Stimulated activated CD4-positive, alpha-beta T cell treated with anti-CD3 and anti-CD28 coated beads, Interleukin-4, amount 100 ng/mL, for 48 hours (primary cell): ENCODE results near the gene PAPPA.

Source experiments
- DNase-seq, 2 donors: peaks; one replicate each; pipeline ENCODE4 v3.0.0-alpha.2; 2020; ENCODE audit warnings: low read depth in 2 of 2

The PAPPA gene

DNA sequence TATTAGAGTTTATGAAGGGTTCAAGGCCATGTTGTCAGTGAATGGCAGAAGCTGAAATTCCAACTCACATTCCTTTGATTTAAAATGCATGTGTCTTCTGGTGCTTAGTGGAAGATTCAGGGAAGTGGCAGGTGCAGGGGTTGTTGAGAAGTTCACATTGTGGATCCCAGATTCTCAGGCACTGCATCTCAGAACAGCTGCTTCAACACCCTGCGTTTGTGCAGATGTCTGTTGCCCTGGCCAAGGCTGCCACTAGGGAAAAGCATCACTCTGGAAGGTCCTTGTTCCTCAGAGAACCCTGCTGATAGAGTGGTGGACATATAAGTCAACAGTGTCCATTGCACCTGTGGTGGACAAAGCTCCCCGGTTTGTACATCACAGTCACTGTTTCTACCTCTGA, 162.7 kb downstream of the PAPPA start:
- DNase-seq, result no peak

DNA sequence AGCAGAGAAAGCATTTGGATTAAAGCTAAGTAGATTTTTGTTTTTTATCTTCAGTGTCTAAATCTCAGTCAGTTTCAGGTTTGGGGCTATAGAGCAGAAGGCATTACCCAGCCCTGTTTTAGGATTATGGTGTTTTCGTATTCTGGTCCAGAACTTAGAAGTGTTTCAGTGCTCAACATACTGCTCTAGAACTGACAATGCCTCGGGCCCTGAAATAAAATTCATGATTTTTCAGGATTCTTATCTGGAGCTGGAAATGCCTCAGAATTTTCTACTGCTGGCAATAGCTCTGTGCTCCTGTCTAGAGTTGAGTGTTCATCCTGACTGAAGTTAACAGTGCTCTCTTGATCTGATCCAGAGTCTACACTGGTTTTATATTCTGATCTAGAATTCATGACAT, 163.9 kb downstream of the PAPPA start:
- DNase-seq, result no peak

DNA sequence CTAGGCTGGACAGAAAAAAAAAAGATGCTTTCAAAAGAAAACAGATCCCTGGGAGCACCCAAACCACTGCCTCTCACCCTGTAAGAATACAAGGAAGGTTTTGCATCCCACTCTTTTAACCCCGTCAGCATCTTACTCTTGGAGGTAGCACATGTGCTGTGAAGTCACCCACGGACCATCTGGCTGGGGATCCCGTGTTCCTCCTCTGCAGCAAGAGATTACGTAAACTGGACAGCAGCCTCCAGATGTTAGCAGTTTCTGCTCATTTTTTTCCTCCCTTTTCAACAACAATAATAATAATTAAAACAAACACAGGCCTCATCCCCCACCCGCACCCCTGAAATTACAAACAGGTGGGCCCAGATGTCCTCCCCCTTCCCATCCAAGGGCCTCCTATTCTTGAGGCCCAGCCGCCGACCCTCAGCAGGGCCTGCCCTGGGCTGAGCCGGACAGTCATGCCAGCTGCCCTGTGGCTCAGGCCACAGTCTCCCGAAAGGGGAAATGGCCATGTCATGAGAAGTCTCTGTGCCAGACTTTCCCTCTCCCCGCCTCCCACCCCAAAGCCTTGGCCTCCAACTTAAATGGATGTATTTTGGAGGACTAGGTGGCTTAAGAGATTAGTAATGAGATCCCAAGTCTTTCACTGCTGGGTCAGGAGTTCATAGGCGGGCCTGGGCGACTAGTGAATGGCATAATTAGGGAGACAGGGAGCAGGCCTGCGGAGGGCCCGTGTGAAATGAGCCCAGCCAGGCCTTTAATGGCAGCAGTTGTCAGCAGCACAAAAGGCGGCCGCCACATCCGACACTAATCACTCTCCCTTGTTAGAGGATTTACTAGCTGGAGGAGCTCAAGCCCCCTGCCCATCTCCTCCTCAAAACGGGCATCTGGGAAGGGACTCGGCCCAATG, 165.1 kb downstream of the PAPPA start:
- no peak for DNase-seq

DNA sequence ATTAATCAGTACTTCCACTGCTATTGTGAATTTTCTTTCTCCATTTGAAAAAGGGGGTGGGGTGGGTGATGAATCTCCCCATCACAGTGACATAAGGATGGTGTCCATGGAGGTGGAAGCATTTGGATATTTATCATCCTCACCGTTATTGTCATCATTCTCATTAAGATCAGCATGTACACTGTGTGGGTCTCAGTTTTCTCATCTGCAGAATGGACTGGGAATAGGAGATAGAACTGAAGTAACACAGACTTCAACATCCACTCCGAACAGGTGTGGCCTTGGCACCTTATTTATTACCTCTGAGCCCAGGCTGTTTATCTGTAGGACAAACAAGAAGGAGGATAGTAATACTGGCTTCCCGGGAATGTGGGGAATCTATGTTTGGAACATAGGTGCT, 165.9 kb downstream of the PAPPA start:
- no peak for DNase-seq

DNA sequence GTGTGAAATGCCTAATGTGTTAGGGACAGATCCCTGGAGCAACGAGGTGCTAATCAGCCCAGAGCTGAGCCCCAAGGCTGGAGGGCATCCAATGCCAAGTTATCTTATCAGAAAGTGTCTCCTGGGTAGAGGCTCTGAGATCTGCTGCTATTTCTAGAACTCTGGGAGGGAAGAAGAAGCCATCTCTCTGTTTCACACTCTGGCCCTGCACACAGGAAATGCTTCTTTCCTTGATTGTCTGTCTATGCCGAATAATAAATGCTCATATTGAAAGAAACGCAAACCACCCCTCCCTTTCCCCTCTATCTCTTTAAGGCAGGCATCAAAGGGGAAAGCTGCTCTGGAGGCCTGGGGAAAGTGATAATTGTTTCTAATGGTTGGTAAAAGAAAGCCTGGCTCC, 166.7 kb downstream of the PAPPA start:
- no peak for DNase-seq

DNA sequence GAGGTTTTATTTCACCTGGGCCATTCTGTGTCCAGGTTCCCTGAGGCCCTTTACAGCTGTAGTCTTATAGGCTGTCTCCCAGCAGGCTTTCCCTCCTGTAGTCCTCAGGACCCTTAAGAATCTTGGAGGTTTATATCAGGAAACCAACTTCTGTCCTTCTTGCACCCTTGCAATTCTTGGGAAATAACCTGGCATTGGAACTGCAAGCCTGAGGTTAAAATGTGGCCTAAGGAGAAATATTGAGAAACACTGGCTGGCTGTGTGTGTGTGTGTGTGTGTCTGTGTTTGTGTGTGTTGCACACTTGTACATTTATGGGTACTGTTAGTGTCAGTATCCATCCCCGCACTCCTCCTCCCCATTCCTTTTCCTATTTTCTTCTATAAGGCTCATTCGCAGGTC, 168.9 kb downstream of the PAPPA start:
- DNase-seq, result no peak

DNA sequence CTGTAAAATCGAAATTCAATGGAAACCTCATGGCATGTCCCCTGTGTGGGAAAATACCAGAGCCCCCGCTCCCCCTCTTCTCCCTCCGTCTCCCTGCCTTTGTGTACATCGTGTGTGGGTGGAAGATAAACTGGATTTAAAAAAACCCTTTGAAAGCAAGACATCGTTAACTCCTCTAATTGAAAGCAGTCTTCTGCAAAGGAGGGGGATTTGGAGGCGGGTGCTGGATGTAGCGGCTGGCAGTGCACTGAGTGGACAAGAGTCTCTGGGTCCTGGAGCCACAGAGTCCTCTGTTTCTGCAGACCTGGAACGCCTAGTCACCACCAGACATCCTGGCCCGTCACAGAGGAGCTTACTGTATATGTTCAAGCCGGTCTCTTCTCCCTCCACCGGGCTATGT, 169.4 kb downstream of the PAPPA start:
- DNase-seq, result no peak

DNA sequence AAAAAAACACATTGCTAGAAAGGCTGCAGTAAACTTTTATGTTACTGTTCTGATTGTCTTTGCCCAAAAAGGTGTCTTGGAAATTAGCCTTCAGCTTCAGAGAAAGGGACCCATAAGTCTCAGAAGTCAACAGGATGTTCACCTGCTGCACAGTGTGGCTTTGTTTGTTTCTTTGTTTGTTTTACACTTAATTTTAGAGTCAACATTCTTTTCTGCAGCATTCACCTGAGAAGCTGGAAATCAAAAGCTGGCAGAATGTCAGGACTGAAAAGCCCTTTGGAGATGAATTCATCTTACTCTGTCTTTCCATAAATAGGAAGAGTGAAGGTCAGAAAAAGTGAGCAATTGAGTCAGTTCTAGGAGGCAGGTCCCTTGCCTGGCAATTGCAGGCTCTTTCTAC, 170.0 kb downstream of the PAPPA start:
- no peak for DNase-seq

DNA sequence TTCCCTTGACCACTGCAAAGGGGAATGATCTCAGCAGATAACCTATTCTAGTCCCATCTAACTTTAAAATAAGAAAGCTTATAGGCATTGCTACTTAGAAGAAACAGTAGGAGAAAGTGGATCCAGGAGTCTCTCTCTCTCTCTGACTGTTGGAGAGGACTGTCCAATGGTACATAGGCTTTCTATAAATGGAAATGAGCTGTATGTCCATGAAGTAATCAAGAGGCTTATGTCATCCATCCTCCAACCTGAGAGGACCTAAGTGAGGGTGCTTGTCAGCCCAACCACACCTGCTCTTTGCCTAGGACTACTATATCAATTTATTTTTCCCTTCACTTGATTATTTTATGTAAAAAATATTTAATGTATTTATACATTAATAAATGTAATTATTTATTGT, 172.3 kb downstream of the PAPPA start:
- DNase-seq, result no peak

DNA sequence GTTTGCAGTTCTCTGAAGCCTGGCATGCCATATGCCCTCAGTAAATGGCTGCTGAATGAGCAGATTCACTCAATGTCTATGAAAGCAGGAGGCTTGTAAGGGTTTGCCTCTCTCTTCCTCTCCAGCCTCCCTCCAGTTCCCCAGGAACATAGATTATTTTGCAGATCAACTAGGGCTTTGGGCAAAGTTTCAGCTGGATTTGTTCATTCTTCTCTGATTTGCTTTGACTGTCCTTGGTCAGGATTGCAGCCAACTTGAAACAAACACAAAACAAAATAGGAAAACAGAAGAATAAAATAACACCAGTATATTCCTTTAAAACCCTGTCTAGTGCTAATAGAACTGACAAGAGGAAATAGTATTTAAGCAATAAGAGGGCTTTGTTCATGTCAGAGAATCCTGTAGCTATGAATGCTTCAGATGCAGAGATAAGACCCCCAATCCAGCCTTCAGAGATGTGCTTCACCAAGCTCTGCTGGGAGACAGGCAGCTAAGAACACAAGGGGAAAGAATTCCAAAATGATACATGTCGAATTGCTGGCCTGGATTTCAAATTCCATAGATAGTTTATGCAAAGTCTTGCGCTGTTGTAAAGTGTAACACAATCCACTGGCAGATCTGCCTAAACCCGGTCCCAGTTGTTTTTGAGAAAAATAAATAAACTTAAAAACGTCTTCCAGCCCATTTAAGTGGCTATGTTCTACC, 174.3 kb downstream of the PAPPA start:
- no peak for DNase-seq

DNA sequence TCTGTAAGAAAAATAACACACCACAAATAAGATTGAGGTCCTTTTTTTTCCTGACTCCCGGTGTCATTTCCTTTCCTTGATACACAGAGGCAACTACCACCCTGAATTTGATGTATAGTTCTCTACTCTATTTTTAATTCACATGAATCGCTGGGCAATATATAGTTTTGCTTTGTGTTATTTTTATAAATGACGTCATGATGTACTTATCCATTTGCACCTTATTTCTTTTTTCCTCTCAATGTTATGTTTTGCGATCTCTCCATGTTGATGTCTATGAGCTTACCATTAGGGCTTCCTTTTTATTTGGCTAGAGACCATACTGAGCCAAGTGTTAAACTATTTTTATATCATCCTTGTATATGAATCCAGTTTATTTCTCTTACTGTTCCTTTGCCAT, 175.9 kb downstream of the PAPPA start:
- DNase-seq, result no peak

DNA sequence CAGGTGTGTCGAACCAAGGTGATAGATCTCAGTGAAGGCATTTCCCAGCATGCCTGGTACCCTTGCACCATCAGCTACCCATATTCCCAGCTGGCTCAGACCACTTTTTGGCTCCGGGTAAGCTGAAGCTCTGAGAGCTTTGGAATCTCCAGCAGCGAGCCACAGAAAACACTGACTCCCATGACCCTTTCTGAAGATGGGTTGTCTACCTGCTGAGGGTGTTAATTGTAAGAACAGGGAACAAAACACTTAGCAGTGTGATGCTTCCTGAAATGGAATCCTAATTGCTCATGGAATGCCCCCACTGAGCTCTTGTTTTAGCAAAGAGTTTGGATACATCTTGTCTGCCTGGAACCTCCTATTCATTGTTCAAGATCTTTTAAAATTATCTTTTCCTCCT, 177.7 kb downstream of the PAPPA start:
- DNase-seq, result no peak

DNA sequence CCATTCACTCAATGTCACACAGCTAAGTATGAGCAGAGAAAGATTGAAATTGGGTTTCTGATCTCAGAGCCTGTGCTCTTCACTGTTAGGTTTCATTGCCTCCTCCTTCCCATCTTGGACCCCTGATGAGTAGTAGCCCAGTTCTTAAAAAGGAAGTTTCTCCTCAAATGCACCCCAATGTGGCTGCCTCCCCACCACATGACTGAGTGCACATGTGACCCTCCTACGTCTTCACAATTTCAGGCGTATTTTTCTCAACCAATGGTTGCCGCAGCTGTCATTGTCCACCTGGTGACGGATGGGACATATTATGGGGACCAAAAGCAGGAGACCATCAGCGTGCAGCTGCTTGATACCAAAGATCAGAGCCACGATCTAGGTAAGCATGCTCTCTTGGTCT, 178.5 kb downstream of the PAPPA start:
- DNase-seq, result no peak

DNA sequence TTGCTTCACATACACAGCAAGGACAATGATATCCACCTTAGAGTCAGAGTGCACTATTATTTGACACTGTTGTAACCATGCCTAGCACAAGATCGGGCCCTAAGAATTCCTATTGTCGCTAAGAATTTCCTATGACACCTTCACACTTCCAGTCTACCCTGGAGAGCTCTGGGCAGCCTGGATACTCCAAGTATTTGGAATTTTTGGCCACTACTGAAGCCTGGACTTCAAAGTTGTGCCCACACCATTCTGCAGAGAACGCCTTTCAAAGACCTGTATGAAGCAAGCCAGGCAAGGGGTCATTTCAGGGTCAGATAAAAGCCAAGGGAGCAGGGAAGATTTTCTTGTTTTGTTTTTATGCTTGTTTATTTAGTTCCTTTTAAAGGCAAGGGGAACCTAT, 179.7 kb downstream of the PAPPA start:
- no peak for DNase-seq

DNA sequence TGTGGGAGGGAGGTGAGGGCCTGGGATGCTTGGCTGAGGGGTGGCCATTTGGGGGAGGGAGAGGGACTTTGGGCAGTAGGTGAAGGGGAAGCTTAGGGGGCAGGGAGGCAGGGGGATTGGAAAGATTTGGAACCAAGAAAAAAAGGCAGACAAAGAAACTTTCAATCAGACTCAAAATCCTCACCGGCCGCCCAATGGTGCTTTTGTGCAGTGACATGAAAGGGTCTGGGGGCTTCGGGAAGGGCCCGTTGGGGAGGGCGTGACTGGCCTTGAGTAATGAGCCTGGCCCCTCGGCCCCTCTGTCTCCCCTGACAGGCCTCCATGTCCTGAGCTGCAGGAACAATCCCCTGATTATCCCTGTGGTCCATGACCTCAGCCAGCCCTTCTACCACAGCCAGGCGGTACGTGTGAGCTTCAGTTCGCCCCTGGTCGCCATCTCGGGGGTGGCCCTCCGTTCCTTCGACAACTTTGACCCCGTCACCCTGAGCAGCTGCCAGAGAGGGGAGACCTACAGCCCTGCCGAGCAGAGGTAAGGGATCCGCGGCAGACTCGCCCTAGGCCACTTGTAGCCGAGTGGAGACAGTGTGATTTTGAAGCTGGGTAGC, 181.1 kb downstream of the PAPPA start:
- DNase-seq, result no peak

DNA sequence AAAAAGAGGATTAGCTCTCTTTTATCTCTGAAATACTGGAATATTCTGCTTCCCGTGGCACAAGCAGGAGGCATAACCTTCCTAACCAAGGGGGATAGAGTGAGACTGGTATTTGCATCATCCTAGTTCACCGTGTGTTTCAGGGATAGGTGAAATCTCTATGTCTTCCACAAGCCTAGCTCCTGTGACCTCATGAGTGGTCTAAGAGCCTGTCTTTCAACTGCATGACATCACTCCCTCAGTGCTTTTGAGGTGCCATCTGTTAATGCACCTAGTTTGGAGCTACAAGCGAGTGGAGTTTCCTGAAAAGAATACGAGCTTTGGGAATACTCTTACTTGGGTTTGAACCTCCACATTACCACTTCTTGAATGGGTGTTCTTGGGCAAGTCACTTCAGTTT, 181.8 kb downstream of the PAPPA start:
- DNase-seq, result no peak

DNA sequence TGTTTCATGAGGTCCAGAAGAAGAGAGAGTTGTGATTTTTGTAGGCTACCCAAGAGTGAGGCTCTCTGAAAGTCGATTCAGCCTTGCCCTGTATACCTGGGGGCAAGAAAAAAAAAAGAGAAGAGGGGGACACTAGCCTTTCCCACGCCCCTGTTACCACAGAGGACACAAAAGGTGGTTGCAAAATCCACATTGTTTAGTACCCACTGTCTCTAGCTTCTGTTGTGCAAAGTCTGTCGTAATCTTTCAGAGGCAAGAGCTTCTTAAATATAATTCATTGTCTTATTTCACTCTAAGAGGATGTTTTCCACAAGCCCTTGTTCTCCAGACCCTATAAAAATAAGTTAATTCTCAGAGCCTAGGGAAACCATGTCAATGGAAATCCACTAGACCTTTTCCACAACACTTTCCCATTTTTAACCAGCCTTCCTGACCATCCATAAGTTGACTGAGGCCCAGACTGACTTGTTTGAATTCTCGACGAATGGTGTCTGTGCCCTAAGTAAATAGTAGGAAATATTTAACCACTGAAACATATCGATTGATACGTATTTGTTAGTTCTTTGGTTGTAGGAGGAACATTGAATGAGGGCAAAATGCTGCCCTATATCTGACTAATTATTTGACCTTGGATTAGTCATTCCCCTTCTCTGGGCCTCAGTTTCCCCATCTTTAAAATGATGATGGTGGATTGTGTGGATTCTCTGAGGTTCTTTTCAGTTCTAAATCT, 182.7 kb downstream of the PAPPA start:
- no peak for DNase-seq

DNA sequence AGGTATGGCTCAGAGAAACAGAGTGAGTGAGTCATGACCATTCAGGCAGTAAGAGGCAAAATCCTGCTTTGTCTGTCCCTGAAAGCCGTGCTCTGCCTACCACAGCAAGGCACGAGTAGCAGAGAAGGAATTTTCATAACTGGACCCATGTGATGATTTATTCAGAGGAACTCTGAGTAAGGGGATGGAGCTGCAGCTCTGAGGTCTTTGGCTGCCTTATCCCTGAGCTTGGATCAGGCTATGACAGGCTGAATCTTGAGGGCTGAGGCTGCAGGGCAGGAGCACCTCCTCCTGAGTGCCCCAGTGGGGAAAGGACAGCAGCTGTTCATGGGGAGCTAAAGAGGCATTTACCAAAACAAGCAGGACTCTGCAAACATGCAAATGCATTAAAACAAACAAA, 183.4 kb downstream of the PAPPA start:
- DNase-seq, result no peak

DNA sequence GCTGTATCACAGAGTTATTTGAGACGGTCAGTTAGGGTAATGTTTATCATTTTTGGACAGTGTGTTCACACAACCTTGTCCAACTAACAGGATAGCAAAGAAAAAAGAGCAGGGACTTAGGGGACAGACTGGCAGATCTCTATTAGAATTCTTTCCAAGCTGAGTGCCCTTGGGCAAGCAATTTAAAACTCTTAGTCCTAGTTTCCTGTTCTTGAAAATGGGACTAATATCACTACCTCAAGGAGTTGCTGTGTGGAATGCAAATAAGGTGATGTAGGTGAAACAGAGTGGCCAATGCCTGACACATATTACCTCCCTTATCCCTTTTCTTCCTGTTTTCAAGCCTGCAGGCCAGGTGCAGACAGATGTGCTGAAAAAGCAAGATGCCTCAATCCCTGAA, 186.7 kb downstream of the PAPPA start:
- DNase-seq, result no peak

DNA sequence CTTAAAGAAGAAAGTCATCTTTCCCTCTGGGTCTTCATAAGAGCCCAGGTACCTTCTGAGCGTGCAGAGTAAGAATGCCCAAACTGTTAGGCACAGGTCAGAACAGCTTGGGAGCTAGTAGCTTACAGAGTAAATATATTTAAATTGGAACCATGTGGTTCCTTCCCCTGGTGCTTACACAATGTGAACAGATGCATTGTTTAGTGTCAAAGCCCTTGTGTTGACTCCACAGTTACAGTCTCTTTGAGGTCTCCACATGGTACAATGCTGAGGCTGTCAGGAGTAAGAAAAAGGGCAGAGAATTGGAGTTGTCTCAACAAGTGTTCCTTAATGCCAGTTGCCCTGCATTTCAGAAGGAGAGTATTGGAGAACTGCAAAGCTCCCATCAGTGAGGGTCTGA, 188.5 kb downstream of the PAPPA start:
- DNase-seq, result no peak

DNA sequence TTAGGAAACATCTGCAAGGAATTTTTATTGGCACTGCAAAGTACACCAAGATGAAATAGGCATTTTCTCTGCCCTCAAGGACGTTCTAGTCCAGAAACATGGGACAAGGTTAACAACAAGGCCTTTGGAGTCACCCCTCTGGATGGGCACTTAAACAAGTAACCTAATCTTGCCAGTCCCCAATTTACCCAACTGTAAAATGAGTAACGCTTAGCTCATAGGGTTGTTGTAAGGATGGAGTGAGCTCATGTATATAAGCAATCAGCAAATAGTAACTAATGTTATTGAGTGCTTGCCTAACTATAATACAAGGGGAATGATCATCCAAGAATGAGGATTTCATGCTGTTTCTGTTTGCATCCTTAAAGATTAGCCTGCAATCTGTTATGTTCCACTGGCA, 189.3 kb downstream of the PAPPA start:
- no peak for DNase-seq

DNA sequence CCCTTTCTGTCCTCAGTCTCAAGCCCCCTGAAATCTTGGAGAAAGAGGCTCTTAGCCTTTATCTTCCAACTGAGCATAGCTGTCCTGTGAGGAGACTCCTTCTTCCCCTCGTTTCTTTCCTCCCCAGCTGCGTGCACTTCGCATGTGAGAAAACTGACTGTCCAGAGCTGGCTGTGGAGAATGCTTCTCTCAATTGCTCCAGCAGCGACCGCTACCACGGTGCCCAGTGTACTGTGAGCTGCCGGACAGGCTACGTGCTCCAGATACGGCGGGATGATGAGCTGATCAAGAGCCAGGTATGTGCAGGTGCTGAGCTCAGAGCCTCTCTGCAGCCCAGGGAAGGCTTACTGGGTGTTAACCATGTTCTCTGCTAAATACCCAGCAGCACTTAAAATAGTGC, 190.8 kb downstream of the PAPPA start:
- no peak for DNase-seq
